Gastrocnemius medialis (tissue), 4 donors: Measurements from ENCODE around the gene MED12L.

Experiments
- CTCF ChIP-seq, 5 experiments: fragments of 450-650 bp in 3 of 5; fragments of 200-600 bp in 2 of 5; sonication (generic) in 2 of 5; IDR thresholded peaks in 4 of 5; conservative IDR thresholded peaks in 1 of 5; 1 replicate in 4 of 5; 2 replicates in 1 of 5; pipeline ENCODE4 v1.5.1; 2016 to 2019; ENCODE audit warnings: antibody characterized with exemption in 5 of 5, mild to moderate bottlenecking in 3 of 5, moderate library complexity in 3 of 5
- POLR2A ChIP-seq, 2 donors: fragments of 450-650 bp; IDR thresholded peaks; one replicate each; pipeline ENCODE4 v1.6.1; 2017; ENCODE audit warnings: antibody characterized with exemption in 2 of 2, mild to moderate bottlenecking in 2 of 2, moderate library complexity in 2 of 2

DNA sequence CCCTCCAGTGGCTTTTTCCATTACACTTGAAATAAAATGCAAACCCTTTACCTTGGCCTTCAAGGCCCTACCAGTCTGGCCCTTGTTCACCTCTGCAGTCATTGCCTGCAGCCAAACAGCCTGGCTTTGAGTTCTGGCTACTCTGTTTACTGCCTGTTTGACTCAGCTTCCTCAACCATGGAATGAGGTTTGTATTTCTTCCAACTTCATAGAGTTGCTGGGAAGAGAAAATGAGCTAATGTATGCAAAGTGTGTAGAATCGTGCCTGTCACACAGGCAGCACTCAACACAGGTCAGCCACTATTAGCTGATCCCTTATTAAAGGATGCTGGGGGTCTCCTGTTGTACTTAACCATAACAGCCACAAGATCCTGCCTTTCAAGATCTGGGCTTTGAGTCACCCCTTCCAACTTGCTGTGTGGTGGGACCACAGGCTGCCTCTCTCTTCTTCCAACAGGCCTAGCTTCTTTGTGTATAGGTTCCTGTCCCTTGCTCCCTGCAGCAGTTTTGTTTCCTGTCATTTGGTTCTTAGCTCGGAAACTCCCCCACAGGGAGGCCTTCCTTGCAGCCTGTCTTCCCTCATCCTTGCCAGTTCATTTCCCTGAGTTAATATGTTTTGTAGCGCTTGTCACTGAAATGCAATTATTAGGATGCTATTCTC, 6.4 kb downstream of the MED12L start:
- TF ChIP-seq CTCF (IDR thresholded peaks at IDR 0.05 in 4 of 5, conservative IDR thresholded peaks at IDR 0.05 in 1 of 5) (no peak), POLR2A (IDR thresholded peaks at IDR 0.05) (no peak)
